KOPT-K1 (cell line): ENCODE measurements around the gene COL4A3.

Source experiments
- H3K27ac ChIP-seq: fragments of 200-600 bp; sonication (generic); 2 replicates; pipeline ENCODE4 v1.5.1; 2016; ENCODE audit warnings: antibody characterized with exemption, mild to moderate bottlenecking, low read depth, low read length; ENCODE audit not compliant: poor library complexity, severe bottlenecking
- H3K36me3 ChIP-seq: fragments of 200-600 bp; sonication (generic); 2 replicates; pipeline ENCODE4 v1.5.1; 2017; ENCODE audit warnings: antibody characterized with exemption, mild to moderate bottlenecking, low read length, moderate library complexity; ENCODE audit not compliant: insufficient read depth
- H3K9me3 ChIP-seq: fragments of 200-600 bp; sonication (generic); 2 replicates; pipeline ENCODE4 v1.5.1; 2017; ENCODE audit warnings: antibody characterized with exemption, low read length, mild to moderate bottlenecking; ENCODE audit not compliant: insufficient read depth, poor library complexity, severe bottlenecking

COL4A3 gene

DNA sequence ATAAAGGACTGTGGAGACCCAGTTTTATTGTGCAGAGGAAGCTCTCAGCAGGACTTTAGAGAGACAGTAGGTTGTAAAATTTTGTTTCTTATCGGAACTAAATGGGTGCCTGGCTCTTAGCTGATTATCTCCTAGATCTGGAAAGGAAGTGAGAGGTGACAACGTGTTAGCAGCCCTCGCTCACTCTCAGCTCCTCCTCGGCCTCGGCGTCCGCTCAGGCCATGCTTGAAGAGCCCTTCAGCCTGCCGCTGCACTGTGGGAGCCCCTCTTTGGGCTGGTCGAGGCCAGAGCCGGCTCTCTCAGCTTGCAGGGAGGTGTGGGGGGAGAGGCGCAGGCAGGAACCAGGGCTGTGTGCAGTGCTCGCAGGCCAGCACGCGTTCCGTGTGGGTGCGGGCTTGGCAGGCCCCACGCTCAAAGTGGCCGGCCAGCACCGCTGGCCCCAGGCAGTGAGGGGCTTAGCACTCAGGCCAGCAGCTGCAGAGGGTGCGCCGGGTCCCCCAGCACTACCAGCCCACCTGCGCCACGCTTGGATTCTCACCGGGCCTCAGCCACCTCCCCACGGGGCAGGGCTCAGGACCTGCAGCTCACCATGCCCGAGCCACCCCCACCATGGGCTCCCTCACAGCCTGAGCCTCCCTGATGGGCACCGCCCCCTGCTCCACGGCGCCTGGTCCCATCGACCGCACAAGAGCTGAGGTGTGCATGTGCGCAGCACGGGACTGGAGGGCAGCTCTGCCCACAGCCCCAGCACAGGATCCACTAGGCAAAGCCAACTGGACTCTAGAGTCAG lies 156.1 kb downstream of the COL4A3 start:
- no peaks in the 10 kb centered on the region for H3K36me3 ChIP-seq
- no peaks in the 10 kb centered on the region for H3K9me3 ChIP-seq
- H3K27ac ChIP-seq = no peak overlapping the region

DNA sequence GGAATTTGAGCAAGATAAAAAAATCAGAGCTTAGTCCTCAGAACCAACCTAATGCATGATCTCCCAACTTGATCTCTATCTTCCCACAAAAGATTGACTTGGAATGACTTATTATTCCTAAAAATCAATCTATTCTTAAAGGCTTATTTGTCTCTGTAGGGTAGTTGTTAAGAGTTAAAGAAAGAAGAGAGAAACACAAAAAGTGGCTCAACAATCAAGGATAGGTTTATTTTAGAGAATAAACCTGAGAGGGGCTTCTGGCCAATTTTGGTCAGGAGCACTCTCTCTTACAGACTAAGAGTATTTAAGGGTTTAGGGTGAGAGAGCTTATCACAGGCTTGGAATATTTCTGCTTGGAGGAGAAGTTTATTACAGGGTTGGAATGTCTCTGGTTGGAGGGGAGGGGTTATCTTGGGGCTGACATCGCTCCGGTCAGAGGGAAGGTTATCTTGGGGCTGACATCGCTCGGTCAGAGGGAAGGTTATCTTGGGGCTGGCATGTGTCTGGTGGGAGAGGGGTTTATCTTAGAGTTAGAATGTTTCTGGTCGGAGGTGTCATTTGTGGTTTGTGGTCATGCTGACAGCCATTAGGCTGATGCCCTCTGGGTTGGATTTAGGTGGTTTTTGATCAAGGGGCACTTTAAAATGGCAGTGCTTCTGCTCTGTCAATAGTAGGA lies 158.2 kb downstream of the COL4A3 start:
- no peaks in the 10 kb centered on the region for H3K9me3 ChIP-seq
- no peak overlapping the region for H3K27ac ChIP-seq
- H3K36me3 ChIP-seq = no peaks in the 10 kb centered on the region

DNA sequence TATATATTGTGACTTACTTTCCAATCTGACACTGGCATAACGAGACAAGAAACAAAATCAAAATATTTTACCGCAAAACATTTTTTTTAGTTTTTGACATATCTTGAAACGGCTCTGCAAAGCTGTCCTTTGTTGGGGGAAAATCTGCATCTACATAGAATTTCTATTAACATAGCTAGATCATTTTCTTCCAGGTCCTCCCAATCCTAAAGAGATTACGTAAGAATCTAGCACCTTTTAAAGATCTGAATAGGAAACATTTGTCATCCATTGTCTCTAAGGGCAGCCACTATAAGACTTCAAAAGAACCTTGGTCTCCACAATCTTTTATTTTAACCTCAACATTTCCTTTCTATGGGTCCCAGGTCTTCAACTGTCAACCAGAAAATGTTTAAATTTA lies 159.4 kb downstream of the COL4A3 start:
- no peaks in the 10 kb centered on the region for H3K9me3 ChIP-seq
- H3K36me3 ChIP-seq = peaks cover 3% of the 10 kb centered on the region; the same call in 1 of the 2 replicates
- H3K27ac ChIP-seq = no peak overlapping the region

DNA sequence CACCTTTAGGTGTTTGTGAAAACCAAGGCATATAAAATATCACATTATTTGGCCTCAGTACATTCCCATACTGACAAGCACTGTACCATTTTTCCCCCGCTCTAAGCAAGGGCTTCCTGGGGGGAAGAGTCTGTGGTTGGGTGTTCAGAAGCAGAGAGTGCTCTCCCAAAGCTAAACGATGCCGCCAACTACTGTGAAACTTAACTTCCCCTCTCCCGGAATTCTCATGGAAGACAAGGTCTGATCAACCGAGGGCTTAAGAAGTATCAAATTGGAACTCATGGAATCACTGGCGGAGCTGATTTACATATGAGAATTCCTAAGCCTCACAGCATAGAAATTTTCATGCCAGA lies 160.2 kb downstream of the COL4A3 start:
- Histone ChIP-seq H3K27ac (peak overlapping the region; percentile 83), H3K36me3 (peaks cover 11% of the 10 kb centered on the region), H3K9me3 (no peaks in the 10 kb centered on the region)

DNA sequence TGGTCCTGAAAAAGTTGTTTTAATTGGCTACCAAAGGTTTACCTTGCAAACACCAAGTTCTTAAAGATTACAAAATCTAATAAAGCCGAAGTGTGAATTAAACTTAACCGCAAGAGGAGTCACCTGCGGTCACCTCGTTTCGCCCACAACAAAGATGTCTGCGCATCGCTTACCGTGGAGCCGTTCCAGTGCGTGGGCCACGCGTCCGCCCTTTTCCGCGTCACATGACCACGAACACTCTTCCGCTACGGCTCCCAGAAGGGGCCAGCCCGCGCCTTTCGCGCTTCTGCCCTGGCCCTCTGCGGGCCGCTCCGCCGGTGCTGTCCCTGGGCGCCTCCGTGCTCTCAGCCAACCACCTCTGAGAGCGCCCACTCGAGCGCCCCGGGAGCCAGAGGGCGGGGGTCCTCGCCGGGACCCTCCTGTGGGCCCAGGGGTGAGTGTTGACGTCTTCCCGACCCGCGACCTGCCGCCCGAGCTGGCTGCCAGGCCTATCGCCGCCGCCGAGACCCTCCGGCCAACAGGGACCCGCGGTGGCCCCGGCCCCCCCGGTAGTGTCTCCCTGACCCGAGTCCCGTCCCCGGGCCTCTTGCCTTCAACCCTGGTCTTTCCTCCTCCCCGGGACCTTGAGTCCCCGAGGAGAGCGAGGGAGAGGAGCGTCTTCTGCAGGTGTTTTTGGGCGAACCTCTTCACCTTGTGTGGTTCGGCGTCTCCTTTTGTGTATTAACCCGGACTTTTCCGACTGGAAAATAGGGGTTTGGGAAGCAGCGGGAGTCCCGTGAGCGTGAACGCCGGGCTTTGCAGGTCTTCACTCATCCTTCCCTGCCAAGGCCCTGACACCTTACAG lies 160.8 kb downstream of the COL4A3 start, which contains the start of gene MFF:
Gene MFF, plus strand, starts transcription at position 257 of the 844 bp plus-strand sequence. CDS start 5,415 bp downstream, outside the sequence.
- Histone ChIP-seq H3K36me3 (peaks cover 15% of the 10 kb centered on the region), H3K9me3 (no peaks in the 10 kb centered on the region)

DNA sequence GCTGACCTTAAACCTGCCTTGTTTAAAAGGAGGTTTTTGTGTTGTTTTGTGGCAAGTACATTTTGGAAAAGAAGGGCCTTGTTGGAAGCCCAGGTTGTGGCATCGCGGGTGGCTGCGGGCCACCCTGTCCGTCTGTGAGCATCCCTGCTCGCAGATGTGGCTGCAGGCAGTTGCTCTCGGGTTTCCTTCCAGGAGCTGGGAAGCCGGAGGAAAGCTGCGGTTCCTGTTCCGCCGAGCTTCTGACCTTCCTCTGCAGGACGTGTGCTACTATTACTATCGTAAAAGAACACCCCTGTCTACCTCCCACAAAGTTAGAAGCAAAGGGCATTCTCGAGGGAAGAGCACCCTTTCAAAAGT lies 161.4 kb downstream of the COL4A3 start:
- Histone ChIP-seq H3K9me3 (no peaks in the 10 kb centered on the region), H3K27ac (peak overlapping the region; percentile 83), H3K36me3 (peaks cover 21% of the 10 kb centered on the region)

More for the DNA sequence above, 160.8 kb downstream of the COL4A3 start, which contains the start of gene MFF:
- H3K27ac ChIP-seq = peak within 1 kb of the TSS; percentile 83

DNA sequence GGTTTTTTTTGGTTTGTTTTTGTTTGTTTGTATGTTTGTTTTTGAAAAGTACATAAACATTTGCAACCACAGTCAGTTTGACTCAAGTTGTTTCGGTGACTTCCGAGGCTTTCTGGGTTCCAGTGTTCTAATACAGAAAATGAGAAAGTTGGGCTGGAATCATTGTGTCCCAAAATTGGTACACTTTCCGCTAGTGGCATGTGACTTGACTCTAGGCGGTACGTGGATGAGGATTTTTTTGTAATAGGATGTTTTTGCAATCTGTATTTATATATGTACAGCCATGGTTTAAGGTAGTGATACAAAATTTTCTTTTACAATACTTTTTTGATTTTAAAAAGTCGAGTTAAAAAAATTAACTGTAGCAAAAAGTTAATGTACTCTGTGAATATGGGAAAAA lies 162.4 kb downstream of the COL4A3 start:
- H3K27ac ChIP-seq = no peak overlapping the region
- no peaks in the 10 kb centered on the region for H3K9me3 ChIP-seq
- H3K36me3 ChIP-seq = peaks cover 29% of the 10 kb centered on the region

DNA sequence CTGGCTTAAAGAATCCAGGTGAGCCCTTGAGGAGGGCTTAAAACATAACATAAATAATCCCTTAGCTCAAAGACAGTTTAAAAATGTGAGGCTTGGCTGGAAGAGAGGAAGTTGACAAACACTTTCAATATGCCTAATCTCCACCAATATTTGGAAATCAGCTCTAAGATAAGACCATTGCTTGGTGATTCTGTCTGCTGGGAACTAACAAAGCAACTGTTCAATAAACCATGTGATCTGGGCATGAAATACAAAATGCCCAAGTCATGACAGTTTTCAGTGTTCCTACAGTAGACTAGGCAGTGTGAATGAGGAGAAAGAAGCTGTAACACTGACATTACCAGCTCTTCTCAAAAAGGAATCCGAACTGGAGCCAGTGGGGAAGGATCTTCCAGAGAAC lies 171.3 kb downstream of the COL4A3 start:
- Histone ChIP-seq H3K9me3 (no peaks in the 10 kb centered on the region), H3K27ac (no peak overlapping the region), H3K36me3 (peaks cover 95% of the 10 kb centered on the region)

DNA sequence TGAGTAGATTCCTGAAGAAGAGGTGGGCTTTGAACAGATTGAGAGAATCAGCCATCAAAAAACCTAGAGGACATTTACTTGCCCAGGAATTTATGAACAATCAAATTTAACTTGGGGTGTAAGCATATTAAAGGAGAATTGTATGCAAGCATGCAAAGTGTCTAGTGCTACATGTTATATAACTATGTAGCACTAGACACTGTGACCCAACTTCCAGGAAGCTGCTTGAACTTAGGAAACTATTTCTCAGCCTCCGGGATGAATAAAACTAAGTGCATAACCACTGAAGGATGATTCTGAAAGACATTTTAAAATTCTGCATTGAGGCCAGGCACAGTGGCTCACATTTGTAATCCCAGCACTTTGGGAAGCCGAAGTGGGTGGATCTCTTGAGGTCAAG lies 173.0 kb downstream of the COL4A3 start:
- peaks cover 96% of the 10 kb centered on the region for H3K36me3 ChIP-seq
- H3K9me3 ChIP-seq = no peaks in the 10 kb centered on the region
- H3K27ac ChIP-seq = no peak overlapping the region

DNA sequence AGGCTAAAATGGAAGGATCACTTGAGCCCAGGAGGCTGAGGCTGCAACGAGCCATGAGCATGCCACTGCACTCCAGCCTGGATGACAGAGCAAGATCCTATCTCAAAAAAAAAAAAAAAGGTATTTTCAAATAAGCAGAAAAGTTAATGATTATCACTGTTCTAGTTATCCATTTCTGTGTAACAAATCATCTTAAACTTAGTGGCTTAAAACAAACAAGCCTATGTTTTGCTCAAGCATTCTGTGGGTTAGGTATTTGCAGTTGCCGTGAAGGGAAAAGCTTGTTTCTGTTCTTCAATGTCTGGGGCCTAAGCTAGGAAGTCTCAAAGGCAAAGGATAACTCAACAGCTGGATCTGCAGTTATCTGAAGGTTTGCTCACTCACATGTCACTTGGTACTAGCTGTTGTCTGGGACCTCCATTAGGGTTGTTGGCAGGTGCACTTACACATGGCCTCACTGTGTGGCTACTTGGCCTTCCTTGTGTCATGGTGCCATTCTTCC lies 174.7 kb downstream of the COL4A3 start:
- peaks cover 94% of the 10 kb centered on the region for H3K36me3 ChIP-seq
- no peaks in the 10 kb centered on the region for H3K9me3 ChIP-seq
- no peak overlapping the region for H3K27ac ChIP-seq

DNA sequence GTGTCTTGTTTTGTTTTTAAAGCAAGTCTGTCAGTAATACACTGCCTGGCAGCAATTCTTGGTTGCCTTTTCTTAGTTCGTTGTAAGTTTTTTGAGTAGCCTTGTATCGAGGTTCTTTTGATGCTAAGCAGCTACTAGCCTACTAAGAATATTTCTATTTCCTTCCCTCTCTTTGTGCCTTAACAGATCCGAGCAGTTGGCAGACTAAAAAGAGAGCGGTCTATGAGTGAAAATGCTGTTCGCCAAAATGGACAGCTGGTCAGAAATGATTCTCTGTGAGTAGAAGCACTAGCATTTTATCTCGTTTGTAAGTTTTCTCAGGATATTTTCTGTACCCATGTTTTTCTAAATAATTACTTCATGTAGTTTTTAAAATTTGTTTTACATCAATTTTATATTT lies 175.7 kb downstream of the COL4A3 start:
- Histone ChIP-seq H3K9me3 (no peaks in the 10 kb centered on the region), H3K27ac (no peak overlapping the region), H3K36me3 (peaks cover 84% of the 10 kb centered on the region)

DNA sequence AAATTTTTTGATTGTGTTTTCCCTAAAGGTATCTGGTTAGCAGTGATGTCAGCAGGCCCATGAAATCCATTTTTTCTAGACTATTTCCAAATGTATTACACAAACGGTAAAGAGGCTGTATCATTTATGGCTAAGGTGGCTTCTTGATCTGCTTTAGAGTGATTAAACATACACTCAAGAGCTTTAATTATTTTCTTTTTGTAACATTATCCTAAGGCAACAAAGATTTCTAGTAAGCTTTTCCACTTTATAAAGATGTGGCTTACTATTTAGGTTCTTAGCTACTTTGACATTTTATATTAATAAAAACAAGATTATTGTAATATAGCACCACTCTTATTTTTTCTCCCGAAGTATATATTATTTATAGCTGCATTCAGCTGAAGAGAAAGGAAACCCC lies 177.1 kb downstream of the COL4A3 start:
- no peaks in the 10 kb centered on the region for H3K9me3 ChIP-seq
- no peak overlapping the region for H3K27ac ChIP-seq
- peaks cover 84% of the 10 kb centered on the region for H3K36me3 ChIP-seq

DNA sequence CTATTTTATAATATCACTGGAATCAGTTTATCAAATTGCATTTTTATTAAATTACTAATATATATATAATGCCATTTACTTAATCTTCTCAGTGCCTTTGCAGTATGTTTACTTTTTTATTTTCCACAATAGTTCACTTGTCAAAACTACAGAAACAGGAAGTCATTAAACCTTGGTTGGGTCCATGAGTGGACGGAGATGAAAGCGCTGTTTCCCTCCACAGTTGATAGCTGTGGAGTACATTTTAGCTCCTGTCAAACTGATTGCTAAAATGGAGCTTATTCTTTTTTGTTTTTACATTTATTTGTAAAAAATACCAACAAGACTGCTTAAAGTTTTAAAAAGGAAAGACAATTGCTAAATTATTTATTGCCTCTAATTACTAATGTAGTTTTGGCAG lies 179.8 kb downstream of the COL4A3 start:
- H3K27ac ChIP-seq = no peak overlapping the region
- peaks cover 84% of the 10 kb centered on the region for H3K36me3 ChIP-seq
- H3K9me3 ChIP-seq = no peaks in the 10 kb centered on the region

DNA sequence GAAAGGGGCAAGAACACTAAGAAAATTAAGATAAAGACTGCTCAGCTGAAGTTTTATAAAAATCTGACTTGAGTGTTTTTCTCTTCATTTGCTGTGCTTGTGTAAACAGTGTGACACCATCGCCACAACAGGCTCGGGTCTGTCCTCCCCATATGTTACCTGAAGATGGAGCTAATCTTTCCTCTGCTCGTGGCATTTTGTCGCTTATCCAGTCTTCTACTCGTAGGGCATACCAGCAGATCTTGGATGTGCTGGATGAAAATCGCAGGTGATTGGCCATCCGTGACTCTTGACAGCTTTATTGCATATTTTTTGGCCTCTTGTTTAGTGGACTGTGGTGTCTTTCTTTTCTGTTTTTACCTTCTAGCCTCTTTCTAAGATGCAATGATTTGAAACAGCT lies 182.7 kb downstream of the COL4A3 start:
- H3K27ac ChIP-seq = no peak overlapping the region
- peaks cover 73% of the 10 kb centered on the region for H3K36me3 ChIP-seq
- no peaks in the 10 kb centered on the region for H3K9me3 ChIP-seq

DNA sequence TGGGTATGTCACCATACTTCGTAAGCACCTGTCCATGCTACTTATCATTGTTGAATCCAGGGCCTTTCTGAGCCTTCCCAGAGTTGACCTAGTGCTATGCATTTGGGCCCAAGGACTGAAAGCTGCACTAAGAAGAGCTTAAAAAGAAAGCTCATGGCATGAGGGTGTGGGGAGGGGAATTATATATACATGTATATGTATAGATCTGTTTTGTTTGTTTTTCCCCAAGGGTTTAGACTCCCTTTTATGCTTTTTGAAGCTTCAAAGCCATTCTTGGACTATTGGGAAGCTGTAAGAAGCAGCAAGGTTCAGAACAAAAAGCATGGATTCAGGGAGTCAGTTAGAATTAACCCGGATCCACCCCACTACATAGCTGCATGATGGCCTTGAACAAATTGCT lies 183.9 kb downstream of the COL4A3 start:
- Histone ChIP-seq H3K27ac (no peak overlapping the region), H3K36me3 (peaks cover 65% of the 10 kb centered on the region), H3K9me3 (no peaks in the 10 kb centered on the region)
